ENCODE results near the gene GTSE1.

GRCh38 chr22:46373921-46374662 lies 77.4 kb downstream of the GTSE1 start:
- TF ChIP-seq, protein P1, sequence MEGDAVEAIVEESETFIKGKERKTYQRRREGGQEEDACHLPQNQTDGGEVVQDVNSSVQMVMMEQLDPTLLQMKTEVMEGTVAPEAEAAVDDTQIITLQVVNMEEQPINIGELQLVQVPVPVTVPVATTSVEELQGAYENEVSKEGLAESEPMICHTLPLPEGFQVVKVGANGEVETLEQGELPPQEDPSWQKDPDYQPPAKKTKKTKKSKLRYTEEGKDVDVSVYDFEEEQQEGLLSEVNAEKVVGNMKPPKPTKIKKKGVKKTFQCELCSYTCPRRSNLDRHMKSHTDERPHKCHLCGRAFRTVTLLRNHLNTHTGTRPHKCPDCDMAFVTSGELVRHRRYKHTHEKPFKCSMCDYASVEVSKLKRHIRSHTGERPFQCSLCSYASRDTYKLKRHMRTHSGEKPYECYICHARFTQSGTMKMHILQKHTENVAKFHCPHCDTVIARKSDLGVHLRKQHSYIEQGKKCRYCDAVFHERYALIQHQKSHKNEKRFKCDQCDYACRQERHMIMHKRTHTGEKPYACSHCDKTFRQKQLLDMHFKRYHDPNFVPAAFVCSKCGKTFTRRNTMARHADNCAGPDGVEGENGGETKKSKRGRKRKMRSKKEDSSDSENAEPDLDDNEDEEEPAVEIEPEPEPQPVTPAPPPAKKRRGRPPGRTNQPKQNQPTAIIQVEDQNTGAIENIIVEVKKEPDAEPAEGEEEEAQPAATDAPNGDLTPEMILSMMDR (IDR thresholded peaks at IDR 0.05 in 8 of 11, conservative IDR thresholded peaks at IDR 0.05 in 3 of 11), result no peak
- TF ChIP-seq POLR2A (IDR thresholded peaks at IDR 0.05), result no peak
